ENCODE data around the gene GLP1R.

- TF ChIP-seq CTCF (conservative IDR thresholded peaks at IDR 0.05; ENCODE audit: low read length) (no peak), EZH2phosphoT487 (IDR thresholded peaks at IDR 0.05; ENCODE audit: borderline replicate concordance) (no peak)
Measured at GRCh38 chr6:39061182-39061581, 12.6 kb downstream of the GLP1R start.

Measured in Loucy (cell line).